ENCODE results near the gene OR10X1. TPM values are rescaled to one million over a fixed set of nuclear protein-coding genes. Genes with fewer than 3 reads are reported as not detected.

The OR10X1 gene
- total RNA-seq, 1 experiment from 2014 or later: not detected

- no peak for DNase-seq (ENCODE audit: low spot score)
- no peaks in the 10 kb centered on the region for H3K9me3 Mint-ChIP-seq
- no peaks in the 10 kb centered on the region for H3K36me3 Mint-ChIP-seq
- no peak overlapping the region for H3K27ac Mint-ChIP-seq
- TF ChIP-seq NFATC4 (CRISPR knock-in tag; IDR thresholded peaks at IDR 0.05) (no peak), FOXP4 (CRISPR knock-in tag; IDR thresholded peaks at IDR 0.05) (no peak), ATF6 (CRISPR knock-in tag; IDR thresholded peaks at IDR 0.05) (no peak), GRHL2 (CRISPR knock-in tag; IDR thresholded peaks at IDR 0.05; ENCODE audit: insufficient replicate concordance, severe bottlenecking) (no peak), E2F5 (CRISPR knock-in tag; IDR thresholded peaks at IDR 0.05) (no peak), ZMAT4 (CRISPR knock-in tag; IDR thresholded peaks at IDR 0.05) (no peak), MLX (CRISPR knock-in tag; IDR thresholded peaks at IDR 0.05) (no peak), TEAD4 (CRISPR knock-in tag; IDR thresholded peaks at IDR 0.05) (no peak), ZNF512 (CRISPR knock-in tag; IDR thresholded peaks at IDR 0.05; ENCODE audit: borderline replicate concordance) (no peak)
- ATAC-seq: no peak
- H3K4me1 Mint-ChIP-seq: no peaks in the 10 kb centered on the region
- no peak overlapping the region for H3K4me3 Mint-ChIP-seq
- no peaks in the 10 kb centered on the region for H3K27me3 Mint-ChIP-seq (ENCODE audit: low read depth)
- CTCF ChIA-PET: no interaction called here
- POLR2A ChIA-PET: no interaction called here
Observed at GRCh38 chr1:158537609-158538008, 42.1 kb downstream of the OR10X1 start.

- no peak for DNase-seq (ENCODE audit: low spot score)
- POLR2A ChIA-PET: no interaction called here
- Mint-ChIP-seq H3K9me3 (peaks cover 1% of the 10 kb centered on the region), H3K4me1 (no peaks in the 10 kb centered on the region), H3K36me3 (0 out of 2 replicates have a peak, but pooled peaks cover 1% of the 10 kb centered on the region), H3K27me3 (ENCODE audit: low read depth) (no peaks in the 10 kb centered on the region), H3K27ac (no peak overlapping the region), H3K4me3 (no peak overlapping the region)
- ATAC-seq: no peak
- TF ChIP-seq E2F4 (CRISPR knock-in tag; IDR thresholded peaks at IDR 0.05; ENCODE audit: borderline replicate concordance, low read depth): no peak
- CTCF ChIA-PET: no interaction called here
Observed at GRCh38 chr1:158534496-158534895, 45.2 kb downstream of the OR10X1 start.

Other genes with a start within 250 kb of the OR10X1 start
- not detected in 3 replicates for gene CD1B, start 248.4 kb downstream of the OR10X1 start, total RNA-seq (2021)
- gene CD1E, start 226.0 kb downstream of the OR10X1 start, total RNA-seq (2021): not detected in 3 replicates
- gene OR10T2, start 180.4 kb downstream of the OR10X1 start, total RNA-seq (2021): not detected in 3 replicates
- gene OR10K2, start 153.7 kb downstream of the OR10X1 start, total RNA-seq (2021): not detected in 3 replicates
- gene OR10K1, start 118.1 kb downstream of the OR10X1 start, total RNA-seq (2021): not detected in 3 replicates
- not detected in 3 replicates for gene OR10R2, start 107.7 kb downstream of the OR10X1 start, total RNA-seq (2021)
- gene OR6Y1, start 25.5 kb downstream of the OR10X1 start, total RNA-seq (2021): not detected in 3 replicates
- not detected in 3 replicates for gene OR6P1, start 9.3 kb downstream of the OR10X1 start, total RNA-seq (2021)
- gene OR10Z1, start 25.4 kb upstream of the OR10X1 start, total RNA-seq (2021): not detected in 3 replicates
- 0.02 to 0.11 TPM (median 0.09 TPM) in 3 replicates for gene SPTA1, start 106.8 kb upstream of the OR10X1 start, total RNA-seq (2021)
- not detected in 3 replicates for gene OR6K2, start 120.8 kb upstream of the OR10X1 start, total RNA-seq (2021)
- gene OR6K3, start 140.8 kb upstream of the OR10X1 start, total RNA-seq (2021): not detected in 3 replicates
- not detected in 3 replicates for gene OR6K6, start 174.8 kb upstream of the OR10X1 start, total RNA-seq (2021)
- gene OR6N1, start 192.3 kb upstream of the OR10X1 start, total RNA-seq (2021): not detected in 3 replicates
- not detected in 3 replicates for gene OR6N2, start 201.3 kb upstream of the OR10X1 start, total RNA-seq (2021)

All from WTC11 (cell line).